NB4 (cell line): Measurements from ENCODE around the gene SPSB3.

Experiments
- DNase-seq: peaks from one replicate; pipeline ENCODE4 v3.0.0; 2010; ENCODE audit warnings: low read depth
- H3K4me3 ChIP-seq: one replicate; pipeline ENCODE4 v1.5.1; 2011; ENCODE audit warnings: mild to moderate bottlenecking, low read depth, low read length, moderate library complexity
- CTCF ChIP-seq: IDR thresholded peaks from one replicate; pipeline ENCODE4 v1.5.1; 2012; ENCODE audit warnings: low read depth, low read length
- MAX ChIP-seq: IDR thresholded peaks from 2 replicates; pipeline ENCODE4 v1.6.1; 2011; ENCODE audit warnings: low read depth, low read length
- MYC ChIP-seq: IDR thresholded peaks from 2 replicates; pipeline ENCODE4 v1.6.1; 2011; ENCODE audit warnings: low read depth, low read length
- POLR2A ChIP-seq: IDR thresholded peaks from 2 replicates; pipeline ENCODE4 v1.6.1; 2011; ENCODE audit warnings: mild to moderate bottlenecking; ENCODE audit not compliant: insufficient read length; ENCODE audit errors: extremely low read depth

SPSB3 gene

GRCh38 chr16:1732071-1732470, 50.3 kb downstream of the SPSB3 start:
- H3K4me3 ChIP-seq: no peak overlapping the region
- no peak for TF ChIP-seq POLR2A
- no peak for TF ChIP-seq CTCF
- no peak for TF ChIP-seq MAX
- TF ChIP-seq MYC: no peak
- no peak for DNase-seq

- TF ChIP-seq MAX: no peak
- TF ChIP-seq POLR2A: no peak
- no peak for TF ChIP-seq CTCF
- TF ChIP-seq MYC: no peak
- H3K4me3 ChIP-seq: no peak overlapping the region
- DNase-seq: no peak
Measured at GRCh38 chr16:1731603-1732002, 50.8 kb downstream of the SPSB3 start.

GRCh38 chr16:1731073-1731472, 51.3 kb downstream of the SPSB3 start:
- no peak for DNase-seq
- no peak overlapping the region for H3K4me3 ChIP-seq
- TF ChIP-seq MYC (no peak), MAX (no peak), POLR2A (no peak), CTCF (no peak)

GRCh38 chr16:1729445-1729844, 52.9 kb downstream of the SPSB3 start:
- no peak for DNase-seq
- TF ChIP-seq POLR2A (no peak), MAX (no peak)
- no peak overlapping the region for H3K4me3 ChIP-seq

- TF ChIP-seq POLR2A (no peak), MYC (no peak), MAX (no peak), CTCF (no peak)
- no peak for DNase-seq
- H3K4me3 ChIP-seq: no peak overlapping the region
Measured at GRCh38 chr16:1729026-1729425, 53.3 kb downstream of the SPSB3 start.

- no peak overlapping the region for H3K4me3 ChIP-seq
- no peak for DNase-seq
- TF ChIP-seq POLR2A (no peak), MYC (no peak), MAX (no peak), CTCF (no peak)
Measured at GRCh38 chr16:1727651-1728624, 54.4 kb downstream of the SPSB3 start.
